ENCODE data around the gene MICAL3.
A peak's percentile ranks its signal among the peaks of the same experiment; 100 is the strongest.

MICAL3 gene

DNA sequence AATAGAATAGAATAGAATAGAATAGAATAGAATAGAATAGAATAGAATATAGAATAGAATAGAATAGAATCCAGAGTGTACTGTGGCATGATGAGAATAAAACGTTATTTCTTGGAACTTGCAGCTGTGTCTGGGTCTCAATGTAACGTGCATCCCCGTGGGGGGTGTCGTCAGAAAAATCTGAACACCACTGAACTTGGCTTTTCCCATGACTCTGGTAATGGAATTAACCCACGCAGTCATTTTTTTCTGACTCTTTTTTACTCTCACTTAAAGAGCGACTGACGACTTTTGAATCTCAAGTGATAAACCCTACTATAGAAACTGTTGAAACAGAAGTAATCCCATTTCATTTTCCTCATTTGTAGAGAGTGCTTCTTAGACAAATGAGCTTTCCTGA lies 157.7 kb downstream of the MICAL3 start:
- intact Hi-C loops (cut with DNase I), result loop anchor here (1.0 kb wide), 1 partner anchor 36 kb away; no protein-coding TSS in a partner anchor
- DNase-seq, result peak in 1 of 10 donors; percentile 7

DNA sequence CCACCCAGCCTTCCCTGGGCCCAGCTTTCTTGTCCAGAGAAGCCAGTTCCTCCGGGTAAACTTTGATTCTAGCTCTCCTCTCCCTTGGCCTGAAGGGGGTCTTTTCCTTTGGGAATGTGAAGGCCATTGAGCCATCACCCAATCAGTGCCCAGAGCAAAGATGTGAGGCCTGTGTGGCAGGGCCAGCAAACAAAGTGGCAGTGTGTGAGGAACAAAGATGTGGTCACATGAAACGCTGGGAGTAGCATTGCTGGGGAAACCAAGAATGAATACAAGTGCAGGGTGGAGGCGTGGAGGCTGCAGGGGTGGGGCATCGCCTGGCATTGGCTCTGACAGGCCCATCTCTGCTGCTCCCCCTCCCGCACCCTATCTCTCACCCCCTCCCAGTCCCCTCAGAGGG lies 158.2 kb downstream of the MICAL3 start:
- intact Hi-C loops (cut with DNase I), result loop anchor here (1.0 kb wide), 1 partner anchor 36 kb away; no protein-coding TSS in a partner anchor

DNA sequence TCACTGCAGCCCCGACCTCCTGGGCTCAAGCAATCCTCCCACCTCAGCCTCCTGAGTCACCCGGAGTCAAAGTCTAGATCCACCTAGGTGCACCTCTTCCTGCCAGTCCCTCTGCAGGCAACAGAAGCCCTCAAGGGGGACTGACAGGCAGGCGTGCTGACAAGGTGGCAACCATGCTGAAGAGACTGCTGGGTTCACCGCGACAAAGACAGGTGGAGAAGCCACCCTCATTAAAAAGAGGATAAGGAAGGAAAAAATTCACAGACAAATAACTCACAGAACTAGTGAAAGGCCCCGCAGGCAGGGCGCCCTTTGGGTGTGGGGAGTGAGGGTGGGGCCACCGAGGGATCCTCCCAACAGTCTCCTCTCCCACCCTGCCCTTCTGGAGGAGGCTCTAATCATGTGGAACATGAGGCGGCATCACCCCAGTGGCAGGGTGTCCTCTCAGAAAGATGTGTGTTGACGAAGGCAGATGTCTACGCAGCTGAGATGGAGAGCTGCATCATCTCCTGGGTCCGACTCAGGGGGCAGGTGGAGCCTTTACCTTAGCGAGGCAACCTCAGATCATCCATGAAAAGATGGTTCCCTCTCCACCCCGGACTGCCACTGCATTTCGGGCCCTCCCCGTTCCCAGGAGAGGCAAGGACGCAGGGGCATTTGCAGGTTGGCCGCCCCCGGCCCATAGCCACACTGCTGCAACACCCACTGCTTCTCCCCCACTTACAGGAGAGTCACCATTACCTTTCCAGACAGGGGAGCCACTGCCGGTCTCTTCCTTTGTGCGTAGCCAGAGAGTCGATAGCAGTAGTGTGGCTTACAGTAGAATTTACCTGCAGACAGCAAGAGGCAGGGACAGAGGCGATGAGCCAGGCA lies 158.9 kb downstream of the MICAL3 start:
- DNase-seq, result peak in 1 of 10 donors; percentile 74
- intact Hi-C loops (cut with DNase I), result loop anchor here (1.0 to 2.0 kb wide), 2 partner anchors 35 to 37 kb away; no protein-coding TSS in a partner anchor

More for the DNA sequence above, 158.2 kb downstream of the MICAL3 start:
- peak; percentile 71 to 98 (median 86) for DNase-seq

DNA sequence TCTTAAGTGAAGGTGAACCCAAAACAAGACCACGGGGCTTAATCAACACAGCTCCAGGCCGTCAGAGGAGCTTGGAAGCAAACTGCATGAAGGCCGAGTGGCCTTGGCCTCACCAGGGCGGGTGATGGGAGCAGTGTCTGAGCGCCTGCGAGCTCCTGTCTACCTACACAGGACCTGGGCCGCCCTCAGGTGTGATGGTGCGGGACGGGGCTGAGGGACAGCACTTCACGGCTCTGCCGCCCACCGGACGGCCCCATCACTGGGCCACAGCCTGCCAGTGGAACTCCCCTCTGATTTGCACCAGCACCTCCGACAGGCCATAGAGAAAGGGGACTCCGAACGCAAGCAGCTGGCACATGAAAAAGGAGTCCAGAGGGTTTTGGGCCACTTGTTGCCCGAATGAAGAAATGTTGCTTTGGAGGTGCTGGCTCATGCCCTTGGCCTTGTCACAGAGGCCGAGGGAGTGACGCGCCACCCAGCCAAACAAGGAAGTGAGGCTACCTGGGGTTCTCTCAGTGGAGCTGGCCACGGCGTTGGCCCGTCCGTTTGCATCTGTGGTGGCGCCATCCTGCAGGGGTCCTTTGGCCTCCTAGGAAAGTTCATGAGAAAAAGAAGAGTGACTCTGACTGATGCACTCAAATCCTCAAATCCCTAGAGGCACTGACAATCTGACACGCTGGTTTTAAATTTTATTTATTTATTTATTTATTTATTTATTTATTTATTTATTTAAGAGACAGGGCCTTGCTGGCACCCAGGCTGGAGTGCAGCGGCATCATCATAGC lies 159.8 kb downstream of the MICAL3 start:
- DNase-seq, result peak in 2 of 10 donors; percentile 49 to 76
- intact Hi-C loops (cut with DNase I), result loop anchor here (2.0 kb wide), 1 partner anchor 34 kb away; no protein-coding TSS in a partner anchor

DNA sequence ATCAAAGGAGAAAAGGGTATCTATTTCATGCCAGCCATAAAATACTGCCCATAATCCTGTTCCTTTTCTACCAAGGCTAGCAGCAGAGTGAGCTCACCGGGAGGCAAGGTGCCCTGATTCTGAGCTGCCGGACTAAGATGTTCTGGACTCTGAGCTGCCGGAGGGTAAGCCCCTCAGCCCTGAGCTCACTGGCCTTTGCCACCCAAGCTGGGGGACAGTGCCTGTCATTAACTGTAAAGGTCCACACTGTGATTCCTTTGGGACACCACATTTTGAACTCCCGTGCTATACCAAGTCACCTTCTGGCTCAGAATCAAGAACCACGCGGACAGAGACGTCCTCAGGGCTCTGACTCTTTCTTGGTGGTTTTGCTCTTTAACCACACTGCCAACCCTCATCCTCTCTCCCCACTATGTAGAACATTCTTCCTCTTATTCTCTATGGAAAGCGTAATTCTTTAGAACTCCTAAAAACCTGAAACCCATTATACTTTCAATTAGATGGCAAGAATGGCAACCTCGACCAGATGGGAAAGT lies 161.6 kb downstream of the MICAL3 start:
- intact Hi-C loops (cut with DNase I), result no loop called here

DNA sequence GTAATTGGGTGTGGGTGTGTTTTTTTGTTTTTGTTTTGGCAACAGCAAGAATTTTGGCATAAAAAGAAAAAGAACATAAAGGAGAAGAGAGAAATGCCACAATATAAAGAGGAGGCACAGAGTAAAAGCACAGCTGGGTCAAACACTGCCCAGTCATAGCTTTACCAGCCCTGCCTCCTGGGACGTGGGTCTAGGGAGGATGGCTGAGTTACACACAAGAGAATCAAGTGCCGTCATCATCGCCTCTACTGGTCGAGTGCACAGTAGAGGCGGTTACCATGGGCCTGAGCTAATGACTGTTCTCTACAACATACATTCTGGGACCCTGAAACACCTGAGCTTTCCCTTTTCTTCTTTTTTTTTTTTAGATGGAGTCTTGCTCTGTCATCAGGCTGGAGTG lies 162.5 kb downstream of the MICAL3 start:
- intact Hi-C loops (cut with DNase I), result no loop called here

More for the DNA sequence above, 161.6 kb downstream of the MICAL3 start:
- DNase-seq, result peak in 2 of 10 donors; percentile 22 to 25

DNA sequence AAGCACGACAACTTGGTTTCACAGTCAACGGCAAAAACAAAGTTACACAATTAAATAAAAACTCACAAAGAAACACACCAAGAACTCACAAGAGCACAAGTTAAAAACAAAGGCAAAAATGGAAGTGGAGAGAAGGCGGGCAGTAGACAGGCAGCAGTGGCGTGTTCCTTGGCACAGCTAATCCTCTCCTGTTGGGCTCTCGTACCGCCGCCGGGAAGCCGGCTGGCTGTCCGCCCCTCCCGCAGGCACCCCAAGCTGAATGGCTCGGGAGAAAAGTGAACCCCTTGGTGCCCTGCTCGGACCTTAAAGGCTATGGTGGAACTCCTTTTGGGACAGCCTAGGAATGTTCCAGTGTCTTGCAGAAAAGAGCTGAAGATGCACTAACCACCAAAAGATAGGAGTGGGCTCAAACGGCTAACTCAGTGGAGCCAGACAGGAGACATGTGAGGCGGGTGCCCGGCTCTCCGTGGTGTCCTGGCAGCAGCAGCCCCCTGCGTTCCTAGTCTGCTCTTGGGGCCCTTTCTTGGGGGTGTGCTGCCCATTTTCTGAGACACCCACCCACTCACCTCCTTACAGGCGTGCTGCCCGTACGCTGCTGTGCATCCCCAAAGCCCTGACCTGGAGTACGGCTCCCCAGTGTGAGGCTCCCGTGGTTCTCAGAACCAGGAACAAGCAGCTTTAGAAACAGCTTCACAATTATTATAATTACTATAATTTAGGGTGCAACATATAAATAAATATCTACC lies 164.0 kb downstream of the MICAL3 start:
- DNase-seq, result peak in 7 of 10 donors; percentile 38 to 93 (median 63)
- intact Hi-C loops (cut with DNase I), result no loop called here

More for the DNA sequence above, 162.5 kb downstream of the MICAL3 start:
- peak in 1 of 10 donors; percentile 60 for DNase-seq

DNA sequence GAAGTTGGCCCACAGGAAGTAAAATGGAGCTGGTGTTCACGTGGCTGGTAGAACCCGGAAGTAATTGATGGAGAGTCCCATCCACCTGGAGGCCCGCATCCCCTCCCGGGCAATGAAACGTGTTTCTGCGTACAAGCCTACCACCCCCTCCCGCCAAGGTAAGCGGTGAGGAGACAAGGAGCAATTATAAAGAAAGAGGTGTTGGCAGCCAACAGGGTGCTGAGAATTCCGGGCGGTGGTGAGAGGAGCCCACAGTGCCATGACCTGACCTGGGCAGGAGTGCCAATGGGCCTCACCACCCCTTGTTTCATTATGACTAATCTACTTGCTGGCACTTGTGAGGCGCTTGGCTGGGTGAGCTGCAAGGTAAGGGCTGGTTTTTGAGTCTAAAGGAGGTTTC lies 166.3 kb downstream of the MICAL3 start:
- DNase-seq, result peak in 3 of 10 donors; percentile 53 to 58 (median 53)
- intact Hi-C loops (cut with DNase I), result no loop called here

DNA sequence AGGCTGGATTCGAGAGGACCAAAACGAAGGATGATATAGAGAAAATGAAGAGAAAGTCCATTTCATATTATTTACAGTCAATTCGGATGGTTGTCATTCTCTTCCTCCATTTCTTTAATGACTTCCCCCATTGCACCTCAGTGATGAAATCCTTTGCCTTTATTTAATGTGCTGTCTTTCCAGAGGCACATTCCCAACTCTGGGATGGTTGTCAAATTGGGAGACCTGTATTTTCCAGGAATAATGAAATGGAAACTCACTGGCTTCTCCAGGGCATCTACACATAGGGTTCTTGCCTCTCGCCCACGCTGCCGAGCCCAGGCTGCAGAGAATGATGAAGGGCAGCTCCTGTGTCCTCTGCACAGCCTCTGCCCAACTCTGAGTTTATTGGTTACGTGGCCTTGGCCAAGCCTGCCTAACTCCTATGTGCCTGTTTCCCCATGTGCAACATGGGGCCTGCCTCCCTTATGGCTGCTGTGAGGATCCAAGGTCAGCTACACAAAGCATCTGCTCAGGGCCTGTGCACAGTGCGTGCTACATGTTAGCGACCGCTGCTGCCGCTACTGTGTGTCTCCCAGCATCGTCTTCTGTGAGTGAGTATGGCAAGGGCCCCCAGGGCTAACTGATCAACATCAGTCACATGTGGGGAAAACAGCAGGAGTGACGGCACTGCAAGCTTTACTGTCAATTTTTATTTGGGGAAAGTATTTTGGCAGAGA lies 168.6 kb downstream of the MICAL3 start:
- intact Hi-C loops (cut with DNase I), result no loop called here
- DNase-seq, result peak in 2 of 10 donors; percentile 35 to 55

DNA sequence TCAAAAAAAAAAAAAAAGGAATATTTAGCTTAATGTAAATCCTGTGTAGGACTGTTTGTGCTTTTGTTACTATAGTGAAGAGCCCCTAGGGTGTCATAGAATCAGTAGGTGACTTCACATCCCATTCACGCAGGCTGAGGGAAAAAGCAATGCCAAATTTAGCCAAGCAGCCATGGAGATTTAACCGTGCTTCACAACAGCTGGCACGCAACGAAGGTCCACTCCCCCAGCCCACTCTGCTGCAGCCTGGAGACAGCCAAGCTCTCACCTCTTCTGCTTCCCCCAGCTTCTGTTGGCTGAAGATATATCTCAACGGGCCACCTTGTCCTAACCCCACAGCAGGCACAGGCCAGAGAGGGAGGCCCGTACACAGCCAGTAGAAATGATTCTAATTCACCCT lies 171.3 kb downstream of the MICAL3 start:
- DNase-seq, result no peak
- intact Hi-C loops (cut with DNase I), result no loop called here

DNA sequence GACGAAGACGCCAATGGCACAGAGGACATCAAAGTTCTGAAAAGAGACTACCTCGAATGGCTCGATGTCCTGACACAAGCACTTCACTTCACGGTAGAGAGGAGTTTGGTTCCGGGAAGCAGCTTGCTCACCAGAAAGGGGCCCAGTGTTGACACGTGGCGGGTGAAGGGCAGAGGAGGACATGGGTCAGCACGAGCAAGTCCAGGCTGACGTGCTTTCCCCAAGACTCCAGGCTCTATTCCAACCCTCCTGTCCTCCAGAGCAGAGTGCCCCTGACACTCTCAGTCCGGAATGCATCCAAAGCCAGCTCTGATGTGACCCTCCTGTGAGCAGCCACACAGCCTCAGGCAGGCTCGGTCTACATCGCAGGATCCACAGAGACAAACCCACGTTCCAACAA lies 172.6 kb downstream of the MICAL3 start:
- DNase-seq, result no peak
- intact Hi-C loops (cut with DNase I), result no loop called here

DNA sequence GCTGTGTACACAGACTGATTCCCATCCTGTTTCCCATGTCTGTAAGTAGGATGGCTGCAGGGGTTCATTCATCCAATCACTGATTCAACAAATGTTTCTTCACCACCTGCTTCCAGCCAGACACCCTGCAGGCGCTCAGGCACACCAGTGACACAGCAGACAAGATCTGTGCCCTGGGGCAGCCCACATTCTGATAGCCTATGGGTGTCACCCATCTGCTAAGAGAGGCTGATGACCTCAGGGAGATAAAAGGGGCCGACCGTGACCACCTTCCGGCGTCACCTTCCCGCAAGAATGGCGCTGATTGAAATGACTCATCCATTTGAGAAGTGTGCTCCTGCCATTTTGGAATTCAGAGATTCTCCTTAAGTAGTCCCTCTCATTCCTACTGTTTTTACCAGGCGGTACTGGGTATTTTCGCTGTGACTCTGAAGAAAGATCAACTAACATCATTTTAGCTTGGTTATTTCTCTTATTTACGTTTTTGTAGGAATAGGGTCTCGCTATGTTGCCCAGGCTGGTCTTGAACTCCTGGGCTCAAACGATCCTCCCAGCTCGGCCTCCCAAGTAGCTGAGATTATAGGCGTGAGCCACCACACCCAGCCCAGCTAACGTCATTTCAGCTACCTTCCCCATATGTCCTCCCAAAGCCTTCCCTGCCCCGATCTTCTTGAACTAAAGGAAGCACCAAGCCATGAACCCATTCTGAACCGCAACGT lies 176.8 kb downstream of the MICAL3 start:
- intact Hi-C loops (cut with DNase I), result no loop called here
- DNase-seq, result no peak

DNA sequence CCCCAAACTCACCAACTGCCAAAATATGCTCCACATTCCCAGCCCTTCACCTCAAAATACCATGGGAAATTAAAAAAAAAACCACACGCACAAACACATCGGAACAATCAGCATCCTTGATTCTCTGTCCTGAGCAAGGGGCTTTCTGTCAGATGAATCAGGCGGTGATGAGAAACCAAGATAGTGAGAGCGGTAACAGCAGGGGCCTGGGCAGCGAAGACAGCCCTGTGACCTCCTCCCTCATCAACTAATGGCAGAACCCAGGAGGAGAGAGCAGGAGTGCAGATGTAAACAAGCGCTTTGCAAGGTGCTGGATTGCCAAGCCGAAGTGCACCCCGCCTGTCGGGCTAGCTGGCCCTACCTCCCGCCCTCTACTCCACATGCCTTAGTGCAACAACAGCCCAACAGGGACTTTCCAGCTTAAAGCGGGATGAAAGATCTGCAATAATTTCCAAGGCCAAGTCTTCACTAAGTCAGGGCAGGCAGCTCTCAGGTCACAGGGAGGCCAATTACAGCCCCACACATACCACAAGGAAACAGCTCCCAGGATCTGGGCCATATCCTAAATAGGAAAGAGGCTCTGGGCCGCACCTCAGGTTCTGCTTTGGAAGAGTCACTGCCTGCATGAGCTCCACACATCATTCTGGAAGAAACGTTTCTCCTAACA lies 177.9 kb downstream of the MICAL3 start:
- intact Hi-C loops (cut with DNase I), result no loop called here
- DNase-seq, result no peak

DNA sequence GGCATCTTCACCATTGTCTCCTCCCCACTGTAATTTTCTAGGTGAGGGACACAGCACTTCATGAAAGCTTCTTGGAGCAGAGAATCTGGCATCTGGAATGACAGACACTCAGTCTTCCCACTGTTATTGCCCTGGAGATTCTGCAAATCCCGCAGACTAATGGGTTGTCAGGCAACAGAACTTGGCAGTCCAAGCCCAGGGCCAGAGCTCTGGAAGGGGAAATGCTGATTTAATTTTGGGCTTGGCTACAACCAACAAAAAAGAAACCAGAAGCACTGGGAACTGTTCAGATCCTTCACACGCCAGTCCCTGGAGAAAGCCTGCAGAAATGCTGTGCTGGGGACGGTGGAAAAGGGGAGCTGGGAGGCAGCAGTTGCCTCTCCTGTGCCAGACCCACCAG lies 178.6 kb downstream of the MICAL3 start:
- peak in 2 of 10 donors; percentile 36 to 77 for DNase-seq

DNA sequence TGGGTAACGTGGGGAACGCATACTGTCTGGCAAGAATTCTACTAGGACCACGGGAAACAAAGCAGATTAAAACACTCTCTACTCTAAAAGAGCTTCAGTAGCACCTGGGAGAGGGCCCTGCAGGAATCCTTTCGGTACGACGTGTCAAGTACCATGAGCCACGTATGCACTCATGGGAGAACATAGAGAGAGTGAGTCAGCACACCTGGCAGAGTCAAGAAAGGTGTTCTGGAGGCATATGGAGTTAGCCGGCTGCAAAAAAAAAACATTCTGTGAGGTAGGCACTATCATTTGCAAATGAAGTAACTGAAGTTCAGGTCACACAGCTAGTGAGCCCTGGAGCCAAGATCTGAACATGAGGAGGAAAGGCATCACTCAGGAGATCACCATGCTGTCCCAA lies 179.0 kb downstream of the MICAL3 start:
- intact Hi-C loops (cut with DNase I), result no loop called here
- DNase-seq, result no peak

More for the DNA sequence above, 178.6 kb downstream of the MICAL3 start:
- intact Hi-C loops (cut with DNase I), result no loop called here

DNA sequence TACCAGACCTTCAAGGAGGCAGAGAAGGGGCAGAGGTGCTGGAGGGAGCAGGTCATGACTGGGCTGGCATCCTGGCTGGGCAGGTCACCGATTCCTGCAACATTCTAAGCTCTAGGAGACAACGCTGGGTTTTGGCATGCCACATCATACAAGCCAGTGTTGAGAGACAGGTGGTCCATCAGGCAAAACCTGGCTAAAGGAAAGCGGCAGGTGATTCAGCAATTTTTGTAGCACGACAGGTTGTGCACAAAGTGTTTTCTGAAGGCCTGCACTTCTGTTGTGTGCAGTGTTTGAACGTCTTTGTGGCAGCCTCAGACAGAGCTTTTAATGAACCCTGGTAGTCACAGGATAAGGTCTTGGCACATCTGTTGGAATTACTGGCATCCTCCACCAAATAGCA lies 180.2 kb downstream of the MICAL3 start:
- intact Hi-C loops (cut with DNase I), result no loop called here
- DNase-seq, result no peak

DNA sequence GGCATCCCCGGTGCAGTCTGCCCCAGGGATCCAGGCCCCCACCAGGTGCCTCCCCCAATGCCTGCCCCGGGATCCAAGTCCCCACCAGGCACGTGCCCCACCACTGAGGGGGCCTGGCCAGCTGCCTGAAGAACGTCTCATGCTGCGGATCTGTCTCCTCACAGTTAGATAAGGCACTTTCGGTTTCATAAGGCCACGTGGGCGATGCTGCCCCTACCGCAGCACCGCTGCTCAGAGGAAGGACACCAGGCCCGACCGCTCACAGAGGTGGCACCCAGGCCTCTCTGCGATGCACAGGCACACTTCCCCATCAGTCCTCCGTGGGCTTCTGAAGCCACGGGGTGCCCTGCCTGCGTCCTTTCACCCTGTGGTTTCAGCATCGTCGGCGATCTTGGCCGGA lies 182.0 kb downstream of the MICAL3 start:
- intact Hi-C loops (cut with DNase I), result no loop called here
- no peak for DNase-seq

DNA sequence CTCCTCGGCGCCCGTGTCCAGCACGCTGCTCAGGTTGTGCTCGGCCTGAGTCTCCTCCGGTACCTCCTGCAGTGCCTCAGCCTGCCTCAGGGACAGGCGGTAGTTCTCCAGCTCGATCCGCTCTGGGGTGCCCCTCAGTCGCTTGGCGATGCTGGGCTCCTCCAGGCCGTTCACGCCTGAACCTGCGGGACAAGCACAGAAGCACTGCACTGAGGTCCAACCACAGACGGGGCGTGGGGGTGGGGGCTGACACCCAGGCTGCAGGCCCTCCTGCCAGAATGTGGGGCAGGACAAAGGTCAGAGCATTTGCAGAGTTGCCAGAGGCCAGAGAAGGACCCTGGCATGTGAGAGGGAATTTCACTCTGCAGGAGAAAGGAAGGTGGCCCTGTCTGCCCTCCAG lies 182.5 kb downstream of the MICAL3 start:
- DNase-seq, result no peak
- intact Hi-C loops (cut with DNase I), result no loop called here
